Neural cell (in vitro differentiated cells): ENCODE results near the gene DIP2C. TPM values are rescaled to one million over a fixed set of nuclear protein-coding genes. Genes with fewer than 3 reads are reported as not detected.

Experiments
- H2AFZ ChIP-seq: fragments of 200-600, 300-800 bp; sonication (generic), shearing (Covaris generic); 2 replicates; pipeline ENCODE4 v1.6.0; 2014; ENCODE audit warnings: low read depth, mild to moderate bottlenecking, antibody characterized with exemption, low read length, moderate library complexity
- H3F3A ChIP-seq: fragments of 200-600 bp; shearing (Covaris generic); 2 replicates; pipeline ENCODE4 v1.6.1; 2016; ENCODE audit warnings: mild to moderate bottlenecking, moderate library complexity, mixed read lengths, antibody characterized with exemption, low read length; ENCODE audit not compliant: insufficient read depth, poor library complexity, severe bottlenecking
- H3K27ac ChIP-seq: fragments of 200-600, 300-800 bp; sonication (generic), shearing (Covaris generic); 2 replicates; pipeline ENCODE4 v1.5.1; 2014; ENCODE audit warnings: mild to moderate bottlenecking, low read length, moderate library complexity
- H3K27me3 ChIP-seq: fragments of 300-800, 200-600 bp; sonication (generic), shearing (Covaris generic); 2 replicates; pipeline ENCODE4 v1.6.0; 2014; ENCODE audit warnings: mild to moderate bottlenecking, low read depth, low read length, moderate library complexity; ENCODE audit not compliant: insufficient read depth
- H3K36me3 ChIP-seq: fragments of 300-800, 200-600 bp; sonication (generic), shearing (Covaris generic); 2 replicates; pipeline ENCODE4 v1.5.1; 2014; ENCODE audit warnings: mild to moderate bottlenecking, antibody characterized with exemption, low read length, moderate library complexity; ENCODE audit not compliant: insufficient read depth
- H3K4me2 ChIP-seq: fragments of 300-800, 200-600 bp; sonication (generic), shearing (Covaris generic); 2 replicates; pipeline ENCODE4 v1.6.0; 2014; ENCODE audit warnings: mild to moderate bottlenecking, low read length
- H3K4me3 ChIP-seq: fragments of 300-800, 200-600 bp; sonication (generic), shearing (Covaris generic); 2 replicates; pipeline ENCODE4 v1.5.1; 2014; ENCODE audit warnings: mild to moderate bottlenecking, low read length, moderate library complexity
- H3K79me2 ChIP-seq: fragments of 200-600 bp; shearing (Covaris generic); replicated peaks from 2 replicates; pipeline ENCODE4 v1.6.0; 2014; ENCODE audit warnings: mild to moderate bottlenecking, low read length, moderate library complexity; ENCODE audit not compliant: insufficient read depth
- H3K9ac ChIP-seq: fragments of 300-800, 200-600 bp; sonication (generic), shearing (Covaris generic); 2 replicates; pipeline ENCODE4 v1.6.1; 2016; ENCODE audit warnings: mild to moderate bottlenecking, low read length, mixed read lengths
- H3K9me2 ChIP-seq: fragments of 200-600 bp; shearing (Covaris generic); 2 replicates; pipeline ENCODE4 v1.6.1; 2016; ENCODE audit warnings: mild to moderate bottlenecking, low read length, mixed read lengths; ENCODE audit not compliant: insufficient read depth
- H3K9me3 ChIP-seq: fragments of 200-600, 300-800 bp; sonication (generic), shearing (Covaris generic); 2 replicates; pipeline ENCODE4 v1.6.1; 2016; ENCODE audit warnings: mild to moderate bottlenecking, mixed run types, low read length, moderate library complexity, mixed read lengths
- H4K20me1 ChIP-seq: fragments of 200-600 bp; shearing (Covaris generic); 2 replicates; pipeline ENCODE4 v1.6.1; 2016; ENCODE audit warnings: mild to moderate bottlenecking, mixed run types; ENCODE audit not compliant: insufficient read depth
- EP300 ChIP-seq: fragments of 450-650 bp; conservative IDR thresholded peaks from 2 replicates; pipeline ENCODE4 v1.6.1; 2014; ENCODE audit warnings: antibody characterized with exemption, mild to moderate bottlenecking, moderate library complexity; ENCODE audit not compliant: poor library complexity, severe bottlenecking
- EZH2 ChIP-seq: fragments of 200-600, 300-800 bp; shearing (Covaris generic), sonication (generic); IDR thresholded peaks from 2 replicates; pipeline ENCODE4 v1.6.1; 2014; ENCODE audit warnings: antibody characterized with exemption, low read length, borderline replicate concordance, mild to moderate bottlenecking; ENCODE audit not compliant: insufficient read depth, poor library complexity, severe bottlenecking
- MXI1 ChIP-seq: fragments of 450-650 bp; conservative IDR thresholded peaks from 2 replicates; pipeline ENCODE4 v1.6.1; 2014; ENCODE audit warnings: antibody characterized with exemption, mild to moderate bottlenecking; ENCODE audit not compliant: poor library complexity, severe bottlenecking
- POLR2AphosphoS5 ChIP-seq: IDR thresholded peaks from 2 replicates; pipeline ENCODE4 v1.6.1; 2012
- RAD21 ChIP-seq: fragments of 450-650 bp; conservative IDR thresholded peaks from 2 replicates; pipeline ENCODE4 v1.6.1; 2014; ENCODE audit warnings: antibody characterized with exemption, mild to moderate bottlenecking, moderate library complexity
- SMC3 ChIP-seq: fragments of 450-650 bp; conservative IDR thresholded peaks from 2 replicates; pipeline ENCODE4 v1.6.1; 2014; ENCODE audit warnings: antibody characterized with exemption, mild to moderate bottlenecking, moderate library complexity; ENCODE audit not compliant: poor library complexity
- TAF1 ChIP-seq: IDR thresholded peaks from 2 replicates; pipeline ENCODE4 v1.6.1; 2012; ENCODE audit warnings: low read depth
- polyA plus RNA-seq: library from polyadenylated mRNA; depleted of rRNA; stranded (reverse); fragments of >200 nt; gene quantifications from 2 replicates; pipeline ENCODE4 v1.2.3, GENCODE V29; 2014
- TF ChIP-seq, protein P1 (sequence below): fragments of 450-650 bp; IDR thresholded peaks from 2 replicates; pipeline ENCODE4 v1.5.1; 2014; ENCODE audit warnings: antibody characterized with exemption, mild to moderate bottlenecking, moderate library complexity; ENCODE audit not compliant: poor library complexity, severe bottlenecking
- TF ChIP-seq, protein P2 (sequence below): IDR thresholded peaks from 2 replicates; pipeline ENCODE4 v1.6.1; 2012; ENCODE audit warnings: borderline replicate concordance

Gene DIP2C
- polyA plus RNA-seq, 1 donor from 2014 or later, result 24.1 TPM

DNA sequence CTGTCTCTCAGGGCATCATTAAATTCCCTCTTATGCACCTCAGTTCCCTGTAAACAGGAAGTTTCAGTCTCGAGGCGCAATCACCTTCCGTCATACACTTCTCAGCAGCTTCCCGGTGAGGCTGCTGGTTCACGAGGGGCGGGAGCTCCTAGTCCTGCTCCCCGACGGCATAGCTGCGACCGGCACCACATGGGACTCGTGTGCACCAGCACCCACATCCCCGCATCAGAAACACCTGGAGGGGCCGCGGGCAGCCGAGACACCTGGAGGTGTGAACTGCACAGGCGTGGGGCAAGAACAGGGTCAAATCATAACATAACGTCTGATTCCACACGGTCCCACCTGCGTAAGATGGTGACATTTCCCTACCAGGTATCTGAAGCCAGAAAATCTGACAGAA lies 52.7 kb downstream of the DIP2C start:
- Histone ChIP-seq H3K27me3 (no peaks in the 10 kb centered on the region), H3K36me3 (no peaks in the 10 kb centered on the region), H3K4me2 (no peak overlapping the region), H4K20me1 (peaks cover 6% of the 10 kb centered on the region), H2AFZ (no peak overlapping the region), H3K79me2 (peaks cover 81% of the 10 kb centered on the region), H3K9me2 (no peaks in the 10 kb centered on the region), H3K27ac (no peak overlapping the region), H3K9ac (no peak overlapping the region), H3F3A (no peaks in the 10 kb centered on the region), H3K9me3 (no peaks in the 10 kb centered on the region), H3K4me3 (no peak overlapping the region)
- TF ChIP-seq SMC3, result no peak
- no peak for TF ChIP-seq EZH2
- TF ChIP-seq MXI1, result no peak
- no peak for TF ChIP-seq POLR2AphosphoS5
- TF ChIP-seq TAF1, result no peak
- TF ChIP-seq EP300, result no peak

DNA sequence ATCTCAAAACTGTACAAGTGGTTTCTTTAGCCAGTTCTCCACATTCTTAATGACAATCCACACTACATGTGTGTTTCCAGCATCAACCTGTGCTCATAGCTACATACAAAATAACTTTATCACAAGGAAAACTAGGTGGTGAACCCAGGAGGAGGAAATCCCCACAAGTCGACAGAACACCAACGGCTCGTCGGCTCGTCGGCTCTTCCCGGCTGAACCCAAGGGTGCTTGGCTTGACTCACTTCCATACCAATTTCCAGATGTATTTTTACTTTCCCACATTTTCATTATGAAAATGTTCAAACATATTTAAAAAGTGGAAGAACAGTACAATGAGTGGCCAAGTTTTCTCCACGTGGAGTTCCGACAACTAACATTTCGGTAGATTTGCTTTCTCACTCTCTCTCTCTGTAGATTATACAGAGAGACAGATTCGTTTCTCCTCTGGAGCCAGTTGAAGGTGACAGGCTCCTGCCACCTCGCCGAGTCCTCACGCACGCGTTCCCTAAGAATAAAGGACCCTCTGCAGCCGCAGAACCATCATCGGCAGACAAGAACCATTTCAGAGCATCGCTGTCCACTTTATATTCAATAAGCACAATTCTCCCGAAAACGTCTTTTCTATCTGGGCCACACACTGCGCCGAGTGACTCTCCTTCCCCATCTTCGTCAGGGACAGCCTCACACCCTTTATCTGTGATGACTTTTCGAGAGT lies 53.3 kb downstream of the DIP2C start:
- H3F3A ChIP-seq, result no peaks in the 10 kb centered on the region
- H3K9ac ChIP-seq, result no peak overlapping the region
- H3K4me2 ChIP-seq, result no peak overlapping the region
- H3K36me3 ChIP-seq, result no peaks in the 10 kb centered on the region
- no peaks in the 10 kb centered on the region for H3K9me2 ChIP-seq
- peaks cover 8% of the 10 kb centered on the region for H4K20me1 ChIP-seq
- no peak overlapping the region for H3K4me3 ChIP-seq
- TF ChIP-seq, protein P1, sequence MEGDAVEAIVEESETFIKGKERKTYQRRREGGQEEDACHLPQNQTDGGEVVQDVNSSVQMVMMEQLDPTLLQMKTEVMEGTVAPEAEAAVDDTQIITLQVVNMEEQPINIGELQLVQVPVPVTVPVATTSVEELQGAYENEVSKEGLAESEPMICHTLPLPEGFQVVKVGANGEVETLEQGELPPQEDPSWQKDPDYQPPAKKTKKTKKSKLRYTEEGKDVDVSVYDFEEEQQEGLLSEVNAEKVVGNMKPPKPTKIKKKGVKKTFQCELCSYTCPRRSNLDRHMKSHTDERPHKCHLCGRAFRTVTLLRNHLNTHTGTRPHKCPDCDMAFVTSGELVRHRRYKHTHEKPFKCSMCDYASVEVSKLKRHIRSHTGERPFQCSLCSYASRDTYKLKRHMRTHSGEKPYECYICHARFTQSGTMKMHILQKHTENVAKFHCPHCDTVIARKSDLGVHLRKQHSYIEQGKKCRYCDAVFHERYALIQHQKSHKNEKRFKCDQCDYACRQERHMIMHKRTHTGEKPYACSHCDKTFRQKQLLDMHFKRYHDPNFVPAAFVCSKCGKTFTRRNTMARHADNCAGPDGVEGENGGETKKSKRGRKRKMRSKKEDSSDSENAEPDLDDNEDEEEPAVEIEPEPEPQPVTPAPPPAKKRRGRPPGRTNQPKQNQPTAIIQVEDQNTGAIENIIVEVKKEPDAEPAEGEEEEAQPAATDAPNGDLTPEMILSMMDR, result no peak
- TF ChIP-seq MXI1, result no peak
- TF ChIP-seq TAF1, result no peak
- TF ChIP-seq EP300, result no peak
- TF ChIP-seq, protein P2, sequence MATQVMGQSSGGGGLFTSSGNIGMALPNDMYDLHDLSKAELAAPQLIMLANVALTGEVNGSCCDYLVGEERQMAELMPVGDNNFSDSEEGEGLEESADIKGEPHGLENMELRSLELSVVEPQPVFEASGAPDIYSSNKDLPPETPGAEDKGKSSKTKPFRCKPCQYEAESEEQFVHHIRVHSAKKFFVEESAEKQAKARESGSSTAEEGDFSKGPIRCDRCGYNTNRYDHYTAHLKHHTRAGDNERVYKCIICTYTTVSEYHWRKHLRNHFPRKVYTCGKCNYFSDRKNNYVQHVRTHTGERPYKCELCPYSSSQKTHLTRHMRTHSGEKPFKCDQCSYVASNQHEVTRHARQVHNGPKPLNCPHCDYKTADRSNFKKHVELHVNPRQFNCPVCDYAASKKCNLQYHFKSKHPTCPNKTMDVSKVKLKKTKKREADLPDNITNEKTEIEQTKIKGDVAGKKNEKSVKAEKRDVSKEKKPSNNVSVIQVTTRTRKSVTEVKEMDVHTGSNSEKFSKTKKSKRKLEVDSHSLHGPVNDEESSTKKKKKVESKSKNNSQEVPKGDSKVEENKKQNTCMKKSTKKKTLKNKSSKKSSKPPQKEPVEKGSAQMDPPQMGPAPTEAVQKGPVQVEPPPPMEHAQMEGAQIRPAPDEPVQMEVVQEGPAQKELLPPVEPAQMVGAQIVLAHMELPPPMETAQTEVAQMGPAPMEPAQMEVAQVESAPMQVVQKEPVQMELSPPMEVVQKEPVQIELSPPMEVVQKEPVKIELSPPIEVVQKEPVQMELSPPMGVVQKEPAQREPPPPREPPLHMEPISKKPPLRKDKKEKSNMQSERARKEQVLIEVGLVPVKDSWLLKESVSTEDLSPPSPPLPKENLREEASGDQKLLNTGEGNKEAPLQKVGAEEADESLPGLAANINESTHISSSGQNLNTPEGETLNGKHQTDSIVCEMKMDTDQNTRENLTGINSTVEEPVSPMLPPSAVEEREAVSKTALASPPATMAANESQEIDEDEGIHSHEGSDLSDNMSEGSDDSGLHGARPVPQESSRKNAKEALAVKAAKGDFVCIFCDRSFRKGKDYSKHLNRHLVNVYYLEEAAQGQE, result no peak
- TF ChIP-seq SMC3, result no peak
- TF ChIP-seq EZH2, result no peak
- TF ChIP-seq POLR2AphosphoS5, result no peak
- no peak for TF ChIP-seq RAD21
- H3K27ac ChIP-seq, result no peak overlapping the region
- no peaks in the 10 kb centered on the region for H3K9me3 ChIP-seq
- H2AFZ ChIP-seq, result no peak overlapping the region
- peaks cover 81% of the 10 kb centered on the region for H3K79me2 ChIP-seq
- H3K27me3 ChIP-seq, result no peaks in the 10 kb centered on the region
